Ishikawa (cell line): ENCODE results near the gene TYSND1.

ENCODE experiments used
- CEBPB ChIP-seq: IDR thresholded peaks from 2 replicates; pipeline ENCODE4 v1.6.1; 2012
- CREB1 ChIP-seq: IDR thresholded peaks from 2 replicates; pipeline ENCODE4 v1.6.1; 2012; ENCODE audit warnings: low read depth
- EGR1 ChIP-seq: IDR thresholded peaks from 2 replicates; pipeline ENCODE4 v1.6.1; 2012
- EP300 ChIP-seq: IDR thresholded peaks from 2 replicates; pipeline ENCODE4 v1.6.1; 2012; ENCODE audit warnings: borderline replicate concordance
- FOXM1 ChIP-seq: IDR thresholded peaks from 2 replicates; pipeline ENCODE4 v1.6.1; 2012; ENCODE audit warnings: low read depth, borderline replicate concordance
- NFIC ChIP-seq: IDR thresholded peaks from 2 replicates; pipeline ENCODE4 v1.6.1; 2012
- RAD21 ChIP-seq: IDR thresholded peaks from 2 replicates; pipeline ENCODE4 v1.6.1; 2012; ENCODE audit warnings: low read depth
- TAF1 ChIP-seq: IDR thresholded peaks from 2 replicates; pipeline ENCODE4 v1.6.1; 2012; ENCODE audit warnings: low read depth, mild to moderate bottlenecking
- TCF12 ChIP-seq: IDR thresholded peaks from 2 replicates; pipeline ENCODE4 v1.6.1; 2012; ENCODE audit warnings: low read depth
- TEAD4 ChIP-seq: IDR thresholded peaks from 2 replicates; pipeline ENCODE4 v1.6.1; 2012
- YY1 ChIP-seq: IDR thresholded peaks from 2 replicates; pipeline ENCODE4 v1.6.1; 2012; ENCODE audit warnings: low read depth
- ZBTB7A ChIP-seq: IDR thresholded peaks from 2 replicates; pipeline ENCODE4 v1.6.1; 2012; ENCODE audit warnings: low read depth
- TF ChIP-seq, protein P1 (sequence below): IDR thresholded peaks from 2 replicates; pipeline ENCODE4 v1.6.1; 2012
- TF ChIP-seq, protein P2 (sequence below): IDR thresholded peaks from 2 replicates; pipeline ENCODE4 v1.6.1; 2012; ENCODE audit warnings: low read depth, mild to moderate bottlenecking
- TF ChIP-seq, protein P3 (sequence below): IDR thresholded peaks from 2 replicates; pipeline ENCODE4 v1.6.1; 2012

Gene TYSND1

DNA sequence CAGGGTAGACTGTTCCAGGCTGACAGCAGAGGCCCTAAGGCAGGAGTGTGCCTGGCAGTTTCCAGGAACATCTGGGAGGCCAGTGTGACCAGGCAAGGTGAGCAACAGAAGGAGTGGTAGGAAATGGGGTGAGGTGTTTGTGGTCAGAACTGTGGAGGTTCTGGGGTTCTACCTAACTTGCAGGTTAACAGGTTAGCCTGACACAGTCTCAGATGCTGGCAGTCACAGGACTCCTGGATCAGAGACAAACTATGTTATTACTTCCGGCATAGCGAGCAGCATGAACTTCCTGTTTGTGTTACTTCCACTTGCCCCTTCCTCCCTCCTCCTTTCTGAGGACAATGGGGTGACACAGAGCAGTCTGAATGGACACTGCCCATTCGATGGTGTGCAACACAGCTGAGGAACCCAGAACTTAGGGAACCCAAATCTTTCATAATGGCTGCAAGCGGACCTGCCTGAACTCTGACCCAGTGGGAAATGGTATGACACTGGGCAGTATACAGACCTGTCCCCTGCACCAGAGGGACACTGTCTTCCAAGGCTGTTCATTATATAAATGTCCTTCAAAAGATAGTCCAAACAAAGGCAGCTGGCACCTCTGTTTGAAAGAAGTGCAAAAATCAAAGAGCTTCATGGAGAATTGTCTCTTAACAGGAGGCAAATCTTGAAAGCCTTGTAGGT, 27.7 kb upstream of the TYSND1 start:
- TF ChIP-seq, protein P1, sequence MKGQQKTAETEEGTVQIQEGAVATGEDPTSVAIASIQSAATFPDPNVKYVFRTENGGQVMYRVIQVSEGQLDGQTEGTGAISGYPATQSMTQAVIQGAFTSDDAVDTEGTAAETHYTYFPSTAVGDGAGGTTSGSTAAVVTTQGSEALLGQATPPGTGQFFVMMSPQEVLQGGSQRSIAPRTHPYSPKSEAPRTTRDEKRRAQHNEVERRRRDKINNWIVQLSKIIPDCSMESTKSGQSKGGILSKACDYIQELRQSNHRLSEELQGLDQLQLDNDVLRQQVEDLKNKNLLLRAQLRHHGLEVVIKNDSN: no peak
- TF ChIP-seq YY1 (0 out of 2 replicates have a peak, but pooled peaks have one; percentile 26), TAF1 (no peak)

DNA sequence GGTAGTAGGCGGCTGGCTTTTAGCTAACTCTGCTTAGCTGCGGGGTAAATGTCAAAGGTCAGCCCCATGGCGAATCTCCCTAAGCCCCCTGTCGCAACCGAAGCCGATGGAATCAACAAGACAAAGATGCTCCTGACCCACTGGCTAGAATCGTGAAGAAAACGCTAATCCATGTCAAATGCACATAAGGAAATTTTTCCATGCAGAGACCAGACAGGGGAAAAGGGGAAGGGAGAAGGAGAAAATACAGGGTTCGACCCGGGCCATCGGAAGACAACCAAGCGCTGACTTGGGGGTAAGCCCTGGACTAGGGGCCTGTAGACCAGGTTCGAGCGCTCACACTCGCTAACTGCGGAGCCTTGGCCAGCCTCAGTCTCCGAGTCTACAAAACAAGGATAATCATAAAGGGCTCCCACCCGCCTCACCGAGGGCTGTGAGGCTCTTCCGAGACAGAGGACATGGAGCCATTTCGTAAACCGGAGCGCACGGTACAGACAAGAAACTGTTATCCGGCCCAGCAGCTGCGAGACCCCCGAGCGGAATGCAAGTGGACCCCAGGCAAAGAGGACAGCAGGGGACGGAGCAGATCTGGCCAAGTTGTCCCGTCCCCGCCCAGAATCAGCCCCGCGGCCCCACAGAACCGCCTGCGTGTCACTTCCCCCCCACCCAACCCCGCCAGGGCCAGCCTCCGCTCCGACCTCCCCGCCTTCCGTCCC, 23.3 kb upstream of the TYSND1 start:
- TF ChIP-seq RAD21: no peak
- TF ChIP-seq EP300: no peak
- no peak for TF ChIP-seq CEBPB
- TF ChIP-seq, protein P2, sequence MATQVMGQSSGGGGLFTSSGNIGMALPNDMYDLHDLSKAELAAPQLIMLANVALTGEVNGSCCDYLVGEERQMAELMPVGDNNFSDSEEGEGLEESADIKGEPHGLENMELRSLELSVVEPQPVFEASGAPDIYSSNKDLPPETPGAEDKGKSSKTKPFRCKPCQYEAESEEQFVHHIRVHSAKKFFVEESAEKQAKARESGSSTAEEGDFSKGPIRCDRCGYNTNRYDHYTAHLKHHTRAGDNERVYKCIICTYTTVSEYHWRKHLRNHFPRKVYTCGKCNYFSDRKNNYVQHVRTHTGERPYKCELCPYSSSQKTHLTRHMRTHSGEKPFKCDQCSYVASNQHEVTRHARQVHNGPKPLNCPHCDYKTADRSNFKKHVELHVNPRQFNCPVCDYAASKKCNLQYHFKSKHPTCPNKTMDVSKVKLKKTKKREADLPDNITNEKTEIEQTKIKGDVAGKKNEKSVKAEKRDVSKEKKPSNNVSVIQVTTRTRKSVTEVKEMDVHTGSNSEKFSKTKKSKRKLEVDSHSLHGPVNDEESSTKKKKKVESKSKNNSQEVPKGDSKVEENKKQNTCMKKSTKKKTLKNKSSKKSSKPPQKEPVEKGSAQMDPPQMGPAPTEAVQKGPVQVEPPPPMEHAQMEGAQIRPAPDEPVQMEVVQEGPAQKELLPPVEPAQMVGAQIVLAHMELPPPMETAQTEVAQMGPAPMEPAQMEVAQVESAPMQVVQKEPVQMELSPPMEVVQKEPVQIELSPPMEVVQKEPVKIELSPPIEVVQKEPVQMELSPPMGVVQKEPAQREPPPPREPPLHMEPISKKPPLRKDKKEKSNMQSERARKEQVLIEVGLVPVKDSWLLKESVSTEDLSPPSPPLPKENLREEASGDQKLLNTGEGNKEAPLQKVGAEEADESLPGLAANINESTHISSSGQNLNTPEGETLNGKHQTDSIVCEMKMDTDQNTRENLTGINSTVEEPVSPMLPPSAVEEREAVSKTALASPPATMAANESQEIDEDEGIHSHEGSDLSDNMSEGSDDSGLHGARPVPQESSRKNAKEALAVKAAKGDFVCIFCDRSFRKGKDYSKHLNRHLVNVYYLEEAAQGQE: no peak
- TF ChIP-seq TCF12: no peak
- no peak for TF ChIP-seq CREB1
- TF ChIP-seq TAF1: no peak
- TF ChIP-seq NFIC: no peak
- no peak for TF ChIP-seq TEAD4
- TF ChIP-seq ZBTB7A: no peak
- TF ChIP-seq FOXM1: no peak
- TF ChIP-seq, protein P3, sequence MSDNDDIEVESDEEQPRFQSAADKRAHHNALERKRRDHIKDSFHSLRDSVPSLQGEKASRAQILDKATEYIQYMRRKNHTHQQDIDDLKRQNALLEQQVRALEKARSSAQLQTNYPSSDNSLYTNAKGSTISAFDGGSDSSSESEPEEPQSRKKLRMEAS: no peak
- no peak for TF ChIP-seq YY1
- no peak for TF ChIP-seq EGR1
- TF ChIP-seq, protein P1: no peak

DNA sequence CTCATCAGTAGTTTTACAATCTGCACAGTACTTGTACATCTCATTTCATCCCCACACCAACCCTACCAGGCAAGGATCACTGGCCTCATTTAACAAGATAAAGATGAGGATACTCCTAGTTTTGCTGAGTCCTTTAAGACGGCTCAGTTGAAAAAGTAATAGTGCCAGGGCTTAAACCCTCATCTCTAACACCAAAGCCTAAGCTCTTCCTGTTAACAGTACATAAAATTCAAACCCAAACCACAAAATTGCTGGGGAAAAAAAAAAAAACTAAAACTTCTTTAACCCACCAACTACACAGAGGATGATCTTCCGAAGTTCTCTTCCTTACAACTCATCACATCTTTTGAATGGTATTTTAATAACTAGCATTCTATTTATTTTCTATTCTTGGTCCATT, 22.5 kb upstream of the TYSND1 start:
- no peak for TF ChIP-seq CREB1
- no peak for TF ChIP-seq NFIC
- no peak for TF ChIP-seq YY1
- TF ChIP-seq TAF1: no peak
- TF ChIP-seq TEAD4: no peak
- TF ChIP-seq, protein P3: no peak
- no peak for TF ChIP-seq EP300
- TF ChIP-seq RAD21: no peak
- TF ChIP-seq EGR1: no peak
- TF ChIP-seq, protein P1: no peak
- TF ChIP-seq FOXM1: no peak
- TF ChIP-seq ZBTB7A: no peak
- TF ChIP-seq, protein P2: no peak
- TF ChIP-seq CEBPB: no peak
- TF ChIP-seq TCF12: no peak

DNA sequence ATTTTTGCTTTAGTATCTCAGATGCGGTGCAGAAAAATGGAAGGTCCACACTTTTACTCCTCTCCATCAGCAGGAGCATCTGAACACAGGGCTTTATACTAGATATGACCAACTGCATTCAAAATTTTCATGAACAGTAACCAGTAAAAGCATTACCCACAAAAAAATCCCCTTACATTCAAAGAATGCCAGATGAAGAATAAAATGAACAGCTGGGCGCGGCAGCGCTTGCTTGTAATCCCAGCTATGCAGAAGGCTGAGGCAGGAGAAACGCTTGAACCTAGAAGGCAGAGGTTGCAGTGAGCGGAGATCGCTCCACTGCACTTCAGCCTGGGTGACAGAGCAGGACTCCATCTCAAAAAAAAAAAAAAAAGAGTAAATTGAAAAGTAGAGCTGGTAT, 20.7 kb upstream of the TYSND1 start:
- TF ChIP-seq RAD21: no peak
- no peak for TF ChIP-seq EP300
- no peak for TF ChIP-seq ZBTB7A
- no peak for TF ChIP-seq TEAD4
- TF ChIP-seq EGR1: no peak
- TF ChIP-seq, protein P2: no peak
- TF ChIP-seq TCF12: no peak
- TF ChIP-seq, protein P3: no peak
- TF ChIP-seq CEBPB: no peak
- TF ChIP-seq CREB1: no peak
- TF ChIP-seq, protein P1: no peak
- TF ChIP-seq TAF1: no peak
- no peak for TF ChIP-seq FOXM1
- TF ChIP-seq NFIC: no peak
- no peak for TF ChIP-seq YY1
